C1 segment of cervical spinal cord (tissue), 14 donors: Measurements from ENCODE around the gene NREP.

Experiments
- DNase-seq, 14 donors: peaks; one replicate each; lab custom pipeline; 2025; lab: John Stamatoyannopoulos, UW

Gene NREP

DNA sequence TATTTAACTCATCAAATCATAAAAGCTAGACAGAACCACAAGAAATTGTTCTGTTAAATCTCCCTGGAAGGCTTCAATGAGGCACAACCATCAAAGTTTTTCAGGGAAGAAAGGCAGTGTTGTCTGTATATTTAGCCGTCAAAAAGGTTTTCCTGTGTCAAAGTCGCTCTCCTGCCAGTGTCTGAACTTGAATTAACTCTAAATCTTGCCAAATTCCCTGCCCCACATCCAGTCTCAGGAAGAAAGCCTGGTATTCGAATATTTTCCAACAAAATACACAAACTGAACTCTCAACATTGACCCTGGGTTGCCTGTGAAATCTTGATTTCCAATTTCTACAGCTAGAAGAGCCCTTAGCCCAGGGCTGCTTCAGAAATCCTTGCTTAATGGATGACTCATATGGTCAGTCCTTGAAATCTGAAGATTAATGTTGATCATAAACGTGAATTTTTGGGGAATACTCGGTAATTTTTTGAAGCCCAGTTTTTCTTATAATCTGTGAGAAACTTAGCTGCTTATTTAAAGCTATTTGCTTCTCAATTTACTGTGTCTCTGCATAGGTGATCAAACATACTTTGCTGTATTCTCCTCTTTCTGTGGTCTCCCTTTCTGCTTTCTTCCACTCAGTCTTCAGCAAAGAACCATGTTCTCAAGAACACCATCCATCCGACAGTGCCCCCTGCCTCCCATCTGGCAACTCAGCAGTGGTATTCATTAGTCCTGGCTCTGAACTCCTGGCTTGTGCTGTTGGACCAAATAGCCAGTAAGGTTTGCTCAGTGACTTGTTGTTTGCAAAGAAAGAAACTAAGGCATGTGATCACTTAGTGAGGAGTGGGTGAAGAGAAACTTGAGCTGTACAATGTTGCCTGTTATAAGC lies 58.9 kb downstream of the NREP start:
- DNase-seq = no peak

DNA sequence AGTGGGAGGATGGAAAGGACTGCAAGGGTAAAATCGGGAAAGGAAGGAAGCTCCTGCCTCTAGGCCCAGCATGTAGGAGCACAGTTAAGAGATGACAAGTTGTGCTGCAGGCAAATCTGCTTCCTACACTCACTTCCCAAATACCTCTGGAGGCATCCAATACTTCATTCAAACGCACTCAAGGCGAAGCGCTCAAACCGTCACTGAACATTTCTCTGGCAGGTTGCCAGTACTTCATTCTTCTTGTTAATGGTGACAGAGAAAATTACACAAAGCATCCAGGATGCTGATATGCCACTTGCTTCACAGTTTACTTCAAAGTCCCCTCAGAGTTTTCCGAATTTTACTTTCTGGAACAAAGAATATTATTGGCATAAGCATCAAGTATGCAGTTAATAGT lies 59.8 kb downstream of the NREP start:
- peak in 1 of 14 donors; percentile 29 for DNase-seq

DNA sequence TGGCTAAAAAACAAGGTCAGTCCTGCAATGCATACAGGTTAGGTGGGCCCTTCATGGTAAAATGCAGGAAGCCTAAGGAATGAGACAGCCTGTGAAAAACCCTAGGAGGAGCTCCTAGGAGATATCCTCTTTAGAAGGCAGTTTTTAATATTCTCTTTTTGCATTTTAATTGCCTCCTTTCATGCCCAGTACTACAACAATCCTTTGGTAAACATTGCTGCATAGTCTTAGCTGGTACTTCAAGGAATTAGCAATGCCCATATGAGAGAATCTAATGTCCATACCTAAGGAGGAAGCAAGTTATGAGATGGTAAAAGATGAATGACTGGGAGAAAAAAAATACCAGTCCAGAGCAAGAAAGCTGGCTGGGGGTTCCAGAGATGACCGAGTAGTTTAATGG lies 61.0 kb downstream of the NREP start:
- no peak for DNase-seq

DNA sequence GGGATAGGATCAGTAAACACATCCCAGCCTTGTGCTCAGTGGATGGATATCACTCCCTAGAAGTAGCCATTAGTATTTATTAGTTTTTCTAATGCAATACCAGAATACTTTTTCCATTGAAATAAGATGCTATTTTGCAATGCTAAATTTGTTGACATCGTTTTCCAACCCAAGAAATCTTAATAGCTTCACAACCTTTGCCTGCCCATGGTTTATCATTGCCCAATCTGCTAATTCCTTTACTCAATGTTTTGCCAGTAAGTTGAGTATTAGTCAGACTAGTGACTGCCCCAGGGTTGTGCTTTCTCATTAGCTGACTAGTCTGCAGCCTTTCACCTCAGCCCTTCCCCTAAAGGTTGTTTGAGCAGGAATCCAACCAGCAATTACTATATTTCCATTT lies 62.9 kb downstream of the NREP start:
- DNase-seq = no peak

DNA sequence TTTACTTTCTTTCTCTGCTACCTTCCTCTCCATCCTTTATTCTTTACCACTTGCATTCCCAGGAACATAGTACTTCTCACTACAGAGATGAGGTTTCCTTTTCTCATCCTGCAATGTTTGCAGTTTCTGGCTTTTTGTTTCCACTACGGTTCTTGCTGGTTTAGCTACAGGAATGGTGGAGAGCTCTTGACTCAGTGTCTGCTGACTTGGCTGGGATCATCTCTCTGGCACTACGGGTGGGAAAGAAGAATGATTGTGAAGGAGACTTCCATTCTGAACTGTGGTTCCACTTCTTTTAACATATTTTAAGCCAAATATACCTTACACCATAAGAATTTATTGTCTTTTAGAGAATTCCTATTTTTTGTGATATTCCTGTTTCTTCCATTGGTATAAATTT lies 65.1 kb downstream of the NREP start:
- no peak for DNase-seq

DNA sequence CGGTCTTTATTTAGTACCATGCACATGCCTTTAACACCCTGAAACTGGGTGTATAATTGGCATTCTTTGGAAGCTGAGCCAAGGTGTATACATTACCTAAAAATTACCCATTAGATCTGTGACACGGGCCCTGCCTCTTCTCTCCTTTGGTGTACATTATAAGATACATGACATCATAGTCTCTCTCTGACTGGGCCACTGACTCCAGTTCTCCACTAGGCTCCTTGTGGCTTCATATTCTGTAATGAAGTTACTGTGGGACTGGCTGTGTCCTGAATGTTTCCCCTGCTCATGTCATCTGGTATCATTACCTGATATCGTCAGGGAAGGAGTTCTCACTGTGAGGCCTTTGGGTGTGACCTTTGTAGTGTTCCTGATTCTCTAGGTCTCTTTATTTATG lies 65.5 kb downstream of the NREP start:
- no peak for DNase-seq

DNA sequence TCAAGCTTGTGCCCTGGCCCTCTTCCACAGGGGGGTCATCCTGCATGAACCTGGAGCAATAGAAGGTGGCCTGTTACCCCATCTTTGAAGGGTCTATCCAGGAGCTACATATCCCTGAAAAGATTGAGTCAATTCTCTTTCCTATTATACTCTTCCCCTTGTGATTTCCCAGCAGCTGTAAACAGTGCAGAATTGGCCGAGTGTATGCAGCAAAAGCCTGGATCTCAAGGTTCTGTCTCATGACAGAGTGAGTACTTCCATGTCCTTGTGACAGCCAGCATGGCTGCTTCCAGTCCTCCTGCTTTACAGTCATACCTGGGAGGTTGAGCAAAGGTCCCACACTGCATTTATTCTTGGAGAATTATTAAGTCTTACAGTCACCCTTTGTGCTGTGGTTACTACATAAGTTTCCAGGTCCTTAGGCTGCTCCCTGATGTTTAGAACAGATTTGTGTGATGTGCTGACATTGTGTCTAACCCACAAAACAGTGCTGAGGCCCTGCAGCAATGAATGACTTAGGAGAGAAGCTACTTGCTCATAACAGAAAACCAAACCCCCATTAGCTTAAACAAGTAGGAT lies 67.5 kb downstream of the NREP start:
- no peak for DNase-seq

DNA sequence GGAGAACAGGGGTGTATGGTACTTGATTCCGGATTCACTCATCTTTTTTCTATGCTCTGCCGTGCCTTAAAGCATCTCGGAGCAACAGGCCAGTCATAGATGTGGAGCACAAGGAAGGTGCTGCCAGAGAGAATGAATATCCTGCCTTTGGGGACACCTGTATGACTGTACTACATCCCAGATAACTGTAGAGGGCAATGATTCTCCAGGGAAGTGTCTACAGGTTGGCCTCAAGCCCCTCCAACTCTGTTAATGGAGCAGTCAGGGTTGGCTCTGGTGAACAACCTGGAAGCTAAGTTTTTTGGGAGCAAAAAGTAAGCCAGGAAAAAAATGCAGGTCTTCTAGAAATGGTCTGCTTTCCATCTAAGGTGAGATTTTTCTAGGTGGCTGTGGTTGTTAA lies 71.0 kb downstream of the NREP start:
- no peak for DNase-seq

DNA sequence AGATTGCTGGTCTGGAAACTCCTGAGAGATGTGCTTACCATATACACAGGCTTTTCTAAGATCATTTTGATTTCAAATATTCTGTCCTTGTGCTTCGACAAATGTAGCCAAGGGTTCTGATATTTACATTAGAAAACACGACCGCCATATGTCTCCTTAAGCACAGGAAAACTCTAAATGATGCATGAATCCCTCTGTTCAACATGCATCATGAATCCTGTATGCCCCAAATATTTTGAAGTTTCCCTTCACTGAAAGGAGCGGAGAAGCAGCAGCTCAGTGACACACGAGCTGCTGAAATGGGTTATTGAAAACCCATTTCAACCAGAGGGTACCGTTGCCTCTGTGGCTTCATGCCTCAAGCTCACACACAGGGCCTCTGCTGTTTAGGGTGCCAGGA lies 74.4 kb downstream of the NREP start:
- no peak for DNase-seq

DNA sequence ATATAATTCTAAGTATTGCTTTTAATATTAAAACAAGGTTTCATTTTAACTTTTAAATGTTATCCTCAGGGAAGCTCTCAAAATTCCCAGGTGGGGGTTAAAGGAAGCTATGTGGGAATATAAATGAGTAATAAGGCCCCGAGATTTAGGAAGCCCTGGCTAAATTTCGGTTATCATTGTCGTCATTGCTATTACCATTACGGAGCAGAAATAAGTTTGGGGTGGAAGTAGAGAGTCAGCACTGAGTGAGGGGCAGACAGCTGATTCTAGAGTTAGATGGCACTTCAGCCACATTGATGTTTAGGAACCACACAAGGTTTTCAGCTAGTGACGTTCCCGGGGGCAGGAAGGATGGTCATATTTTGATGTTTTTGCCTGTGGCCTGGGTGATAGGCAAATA lies 74.9 kb downstream of the NREP start:
- DNase-seq = no peak

DNA sequence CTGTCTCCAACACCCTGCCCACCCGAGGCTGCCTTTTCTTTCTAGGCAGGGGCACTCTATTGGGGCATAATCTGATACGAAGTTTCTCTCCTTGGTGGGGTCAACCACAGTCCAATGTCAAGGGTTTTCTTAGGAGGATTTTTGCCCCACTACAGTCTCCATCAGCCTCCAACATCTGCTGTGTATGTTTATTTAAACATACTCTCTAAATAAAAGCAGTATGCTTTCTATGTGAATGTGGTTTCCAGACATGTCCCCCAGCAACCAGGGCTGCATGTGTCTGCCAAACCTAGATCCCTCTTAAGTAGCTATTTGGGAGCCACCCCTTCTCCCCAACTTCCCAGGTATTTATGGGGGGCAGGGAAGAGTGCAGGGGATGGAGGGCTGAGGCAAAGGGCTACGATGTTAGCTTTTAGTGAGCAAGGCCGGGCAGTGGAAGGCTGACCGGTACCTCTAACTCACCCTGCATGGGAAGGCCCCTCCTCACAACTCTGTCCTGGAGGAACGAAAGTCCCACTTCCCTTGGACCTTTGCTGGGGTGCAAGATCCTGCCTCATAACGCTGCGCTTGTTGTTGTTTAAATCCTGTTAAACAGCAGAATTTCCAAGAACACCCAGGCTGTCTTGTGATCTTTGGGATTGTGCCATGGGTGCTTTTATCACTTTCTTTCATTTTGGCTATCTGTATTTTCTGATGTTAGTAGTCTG lies 75.4 kb downstream of the NREP start:
- DNase-seq = no peak

DNA sequence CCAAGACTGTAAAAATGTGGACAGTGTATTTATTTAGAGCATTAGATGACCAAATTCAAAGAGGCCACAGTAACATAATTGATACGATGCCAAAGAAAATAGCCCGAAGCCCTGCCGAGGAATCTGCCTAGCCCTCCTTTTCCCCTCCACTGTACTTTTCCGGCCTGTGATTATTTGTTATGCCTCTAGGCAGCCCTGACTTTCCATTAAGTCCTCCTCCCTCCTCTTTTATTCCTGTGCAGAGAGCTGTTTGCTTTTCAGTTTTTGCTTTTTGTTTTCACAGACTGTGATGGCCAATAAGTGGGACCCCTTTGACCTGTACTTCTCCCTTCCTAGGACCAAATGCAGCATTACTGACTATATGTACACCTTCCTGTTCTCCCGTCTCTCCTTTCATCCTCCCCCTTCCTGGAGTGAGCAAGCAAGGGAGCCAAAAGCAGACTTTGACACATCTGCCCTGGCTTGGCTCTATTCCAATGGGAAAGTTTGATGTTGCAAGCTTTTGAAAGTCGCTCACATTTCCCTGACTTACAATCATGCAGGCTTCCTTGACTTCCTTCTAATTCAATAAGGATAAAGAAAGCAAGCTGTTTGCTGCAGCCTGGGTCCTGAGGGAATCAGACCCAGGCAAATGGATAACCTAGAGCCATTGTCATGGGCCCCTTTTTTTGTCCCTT lies 76.1 kb downstream of the NREP start:
- DNase-seq = no peak

DNA sequence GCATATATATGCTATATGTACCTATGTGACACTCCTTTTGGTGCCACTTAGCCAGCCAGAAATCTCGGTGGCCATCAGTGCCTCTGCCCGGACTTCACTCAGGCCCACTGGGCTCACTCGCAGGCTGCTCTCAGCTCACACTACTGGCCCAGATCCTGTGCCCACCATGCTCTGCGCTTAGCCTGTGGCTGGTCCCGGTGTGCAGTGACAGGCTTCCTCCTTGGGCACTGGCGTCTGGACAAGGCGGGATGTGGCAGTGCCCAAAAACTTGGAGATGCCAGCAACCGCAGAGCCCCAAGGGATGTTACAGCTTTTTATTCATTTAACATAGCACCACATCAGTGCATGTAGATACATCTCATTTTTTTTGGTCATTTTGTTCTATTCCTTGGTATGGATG lies 77.4 kb downstream of the NREP start:
- DNase-seq = no peak
